GM12892 (cell line): Measurements from ENCODE around the gene ELMOD3.
"Not testable (repeated sequence)": the region's sequence is repeated elsewhere in the genome, so short reads cannot be mapped to it uniquely, and the experiment has no call there.

Experiments used
- POLR2A ChIP-seq: IDR thresholded peaks from 2 replicates; pipeline ENCODE4 v1.6.1; 2011; ENCODE audit warnings: low read depth, low read length, control low read depth
- POLR2AphosphoS5 ChIP-seq: IDR thresholded peaks from 2 replicates; pipeline ENCODE4 v1.6.1; 2011; ENCODE audit warnings: low read depth, low read length, control low read depth
- TAF1 ChIP-seq: IDR thresholded peaks from 2 replicates; pipeline ENCODE4 v1.6.1; 2011; ENCODE audit warnings: low read depth, mild to moderate bottlenecking, control low read depth, low read length, borderline replicate concordance

DNA sequence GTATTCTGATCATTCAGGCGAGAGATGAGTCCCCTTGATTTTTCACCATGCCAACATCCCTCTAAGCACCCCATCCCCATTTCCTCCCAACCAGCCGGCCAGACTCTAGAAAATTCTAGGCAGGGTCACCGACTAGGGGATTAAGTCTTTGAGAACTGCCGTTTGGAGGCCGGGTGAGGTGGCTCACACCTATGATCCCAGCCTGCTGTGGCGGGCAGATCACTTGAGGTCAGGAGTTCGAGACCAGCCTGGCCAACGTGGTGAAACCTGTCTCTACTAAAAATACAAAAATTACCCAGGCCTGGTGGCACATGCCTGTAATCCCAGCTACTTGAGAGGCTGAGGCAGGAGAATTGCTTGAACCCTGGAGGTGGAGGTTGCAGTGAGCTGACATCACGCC, 85.0 kb downstream of the ELMOD3 start:
- not testable (repeated sequence) for TF ChIP-seq POLR2AphosphoS5, TAF1, POLR2A
